GM12878 (cell line): ENCODE results near the gene VMO1. TPM values are rescaled to one million over a fixed set of nuclear protein-coding genes. Genes with fewer than 3 reads are reported as not detected.

ENCODE experiments used
- ATAC-seq: fragments of 200-7000 bp; cut with Tn5 transposase; 3 replicates; pipeline ENCODE4 v1.9.1; 2020; ENCODE audit warnings: mild to moderate bottlenecking, moderate library complexity
- BruUV-seq: library from RNA; stranded (reverse); fragments of 400-500 nt; replicated peaks from 2 replicates; lab custom pipeline; 2021; lab: Mats Ljungman, UMichigan
- CTCF ChIA-PET: fragments of 300-600 bp; sonication (Branson Sonifier 250); formaldehyde crosslinking; extraction: SDS; loops from one replicate; lab custom pipeline; 2021; ENCODE audit warnings: inconsistent platforms; lab: Yijun Ruan, JAX
- POLR2A ChIA-PET: fragments of 350-600 bp; formaldehyde crosslinking; extraction: SDS; loops from one replicate; lab custom pipeline; 2021; ENCODE audit warnings: inconsistent platforms; lab: Charles Lee
- RAD21 ChIA-PET: fragments of 300-600 bp; sonication (Branson Sonifier 250); formaldehyde crosslinking; loops from one replicate; lab custom pipeline; 2023; ENCODE audit warnings: antibody characterized with exemption; ENCODE audit not compliant: unreplicated experiment; lab: Charles Lee
- SMC1A ChIA-PET: fragments of 300-600 bp; sonication (Branson Sonifier 250); formaldehyde crosslinking; loops from one replicate; lab custom pipeline; 2023; ENCODE audit not compliant: unreplicated experiment, uncharacterized antibody; lab: Charles Lee
- DNase-seq: peaks from one replicate; pipeline ENCODE4 v3.0.0-alpha.2; 2011; ENCODE audit warnings: low read depth, low spot score
- FAIRE-seq: peaks from 3 replicates; lab custom pipeline; 2011; peaks lifted over from hg19 to GRCh38; lab: Jason Lieb, UNC
- H2AFZ ChIP-seq: 2 replicates; pipeline ENCODE4 v1.6.0; 2011; ENCODE audit warnings: low read depth, low read length, control low read depth; ENCODE audit not compliant: control insufficient read depth
- H3K27ac ChIP-seq: 2 replicates; pipeline ENCODE4 v1.5.1; 2011; ENCODE audit warnings: control low read depth; ENCODE audit not compliant: control insufficient read depth, insufficient read depth
- H3K27me3 ChIP-seq, 2 experiments: replicated peaks in 1 of 2; 2 replicates each; pipeline versions ENCODE4 v1.6.0 to v1.6.1; 2011; ENCODE audit warnings: low read length in 1 of 2; ENCODE audit not compliant: control insufficient read depth in 2 of 2, insufficient read depth in 2 of 2
- H3K36me3 ChIP-seq, 2 experiments: 2 replicates each; pipeline ENCODE4 v1.5.1; 2011; ENCODE audit warnings: low read length in 1 of 2; ENCODE audit not compliant: control insufficient read depth in 2 of 2, insufficient read depth in 2 of 2
- H3K4me1 ChIP-seq: 2 replicates; pipeline ENCODE4 v1.6.1; 2011; ENCODE audit warnings: mild to moderate bottlenecking, low read length, moderate library complexity, mixed read lengths; ENCODE audit not compliant: control insufficient read depth, insufficient read depth
- H3K4me2 ChIP-seq: 2 replicates; pipeline ENCODE4 v1.6.0; 2011; ENCODE audit warnings: control low read depth; ENCODE audit not compliant: control insufficient read depth, insufficient read depth
- H3K4me3 ChIP-seq: fragments of 200-600 bp; sonication (generic); 2 replicates; pipeline ENCODE4 v1.5.1; 2016
- H3K79me2 ChIP-seq: 2 replicates; pipeline ENCODE4 v1.6.0; 2011; ENCODE audit warnings: low read length; ENCODE audit not compliant: control insufficient read depth, insufficient read depth
- H3K9ac ChIP-seq: 2 replicates; pipeline ENCODE4 v1.8.0; 2011; ENCODE audit warnings: low read length, control low read depth, mixed read lengths; ENCODE audit not compliant: control insufficient read depth, insufficient read depth
- H3K9me3 ChIP-seq: replicated peaks from 3 replicates; pipeline ENCODE4 v1.5.1; 2011; ENCODE audit warnings: mild to moderate bottlenecking, low read length; ENCODE audit not compliant: control insufficient read depth, insufficient read depth
- H4K20me1 ChIP-seq: 2 replicates; pipeline ENCODE4 v1.6.0; 2011; ENCODE audit not compliant: control insufficient read depth, insufficient read depth
- CEBPB ChIP-seq, 2 experiments: fragments of 150-350 bp in 1 of 2; IDR thresholded peaks; 2 replicates each; pipeline ENCODE4 v1.6.1; 2012 to 2014; ENCODE audit warnings: low read depth in 2 of 2, low read length in 2 of 2, borderline replicate concordance in 1 of 2, inconsistent platforms in 1 of 2
- CHD1 ChIP-seq: IDR thresholded peaks from 2 replicates; pipeline ENCODE4 v1.6.1; 2012; ENCODE audit warnings: low read depth, low read length, improper control_type of control experiment
- EGR1 ChIP-seq, 2 experiments: IDR thresholded peaks; 1 replicate in 1 of 2; 2 replicates in 1 of 2; pipeline ENCODE4 v1.6.1; 2011 to 2012; ENCODE audit warnings: low read depth in 2 of 2, low read length in 2 of 2, borderline replicate concordance in 1 of 2, mild to moderate bottlenecking in 1 of 2, moderate library complexity in 1 of 2
- EZH2 ChIP-seq: IDR thresholded peaks from 2 replicates; pipeline ENCODE4 v1.6.1; 2012; ENCODE audit warnings: low read depth, mild to moderate bottlenecking, control low read depth, inconsistent platforms, low read length, borderline replicate concordance; ENCODE audit not compliant: control insufficient read depth
- FOXM1 ChIP-seq: IDR thresholded peaks from 2 replicates; pipeline ENCODE4 v1.6.1; 2012; ENCODE audit warnings: low read depth, mild to moderate bottlenecking, inconsistent platforms, low read length, moderate library complexity
- IKZF1 ChIP-seq: fragments of 450-650 bp; conservative IDR thresholded peaks from 2 replicates; pipeline ENCODE4 v1.6.1; 2017; ENCODE audit warnings: antibody characterized with exemption, mild to moderate bottlenecking
- JUND ChIP-seq: IDR thresholded peaks from 2 replicates; pipeline ENCODE4 v1.6.1; 2012; ENCODE audit warnings: low read depth, mild to moderate bottlenecking, low read length, improper control_type of control experiment, moderate library complexity
- MEF2A ChIP-seq: IDR thresholded peaks from 2 replicates; pipeline ENCODE4 v1.6.1; 2011; ENCODE audit warnings: low read depth, mild to moderate bottlenecking, low read length, moderate library complexity; ENCODE audit not compliant: insufficient read depth
- MTA2 ChIP-seq: fragments of 450-650 bp; IDR thresholded peaks from 2 replicates; pipeline ENCODE4 v1.6.1; 2016; ENCODE audit warnings: low read depth, mild to moderate bottlenecking, moderate library complexity
- PBX3 ChIP-seq: IDR thresholded peaks from 2 replicates; pipeline ENCODE4 v1.6.1; 2011; ENCODE audit warnings: mild to moderate bottlenecking, low read depth, low read length, moderate library complexity; ENCODE audit not compliant: insufficient replicate concordance
- RCOR1 ChIP-seq: conservative IDR thresholded peaks from 2 replicates; pipeline ENCODE4 v1.6.1; 2012; ENCODE audit warnings: low read depth, low read length, improper control_type of control experiment
- SPI1 ChIP-seq: IDR thresholded peaks from 2 replicates; pipeline ENCODE4 v1.6.1; 2011; ENCODE audit warnings: low read depth, mild to moderate bottlenecking, low read length, moderate library complexity, borderline replicate concordance; ENCODE audit not compliant: insufficient read depth
- TAF1 ChIP-seq: IDR thresholded peaks from 2 replicates; pipeline ENCODE4 v1.6.1; 2011; ENCODE audit warnings: mild to moderate bottlenecking, low read depth, low read length, borderline replicate concordance
- WGBS: methylation state at CpG from one replicate; pipeline ENCODE4 v1.1.6; 2016; ENCODE audit warnings: low lambda C conversion rate; ENCODE audit not compliant: insufficient replicate concordance, insufficient coverage; ENCODE audit errors: missing lambda C conversion rate; 5-methylcytosine and 5-hydroxymethylcytosine counted together
- in situ Hi-C: fragments of 300-500 bp; cut with MboI; formaldehyde crosslinking; loops from 9 replicates; pipeline ENCODE4 v1.14.3; 2018; ENCODE audit warnings: mixed read lengths
- intact Hi-C: fragments of 100-400 bp; cut with micrococcal nuclease; formaldehyde crosslinking; loops from one replicate; pipeline ENCODE4 v1.14.2; 2022; ENCODE audit not compliant: unreplicated experiment
- polyA plus RNA-seq, 11 experiments: library from polyadenylated mRNA; depleted of rRNA in 4 of 11; unstranded in 6 of 11; stranded (reverse) in 5 of 11; fragments of >200 nt; fragmentation: Nextera tagmentation in 4 of 11; fragmentation: Illumina TruSeq in 1 of 11; extraction: Ambion mirVana in 4 of 11; extraction: Trizol in 1 of 11; gene quantifications; 1 replicate in 1 of 11; 2 replicates in 10 of 11; pipeline versions ENCODE4 v1.2.1 to v1.2.3, GENCODE V29; 2011 to 2016; ENCODE audit warnings: inconsistent platforms in 2 of 11, missing spikeins in 2 of 11, low read depth in 1 of 11
- total RNA-seq, 4 experiments: library from RNA; depleted of rRNA in 3 of 4; stranded (reverse); fragments of >200 nt in 3 of 4; fragmentation: Illumina TruSeq in 1 of 4; extraction: Trizol in 1 of 4; gene quantifications; 2 replicates each; pipeline versions ENCODE4 v1.2.1 to v1.2.3, GENCODE V29; 2013 to 2021
- TF ChIP-seq, protein P1 (sequence below), 3 experiments: IDR thresholded peaks in 2 of 3; conservative IDR thresholded peaks in 1 of 3; 2 replicates each; pipeline ENCODE4 v1.5.1; 2011; ENCODE audit warnings: low read depth in 3 of 3, low read length in 3 of 3, mild to moderate bottlenecking in 3 of 3, control low read depth in 2 of 3, moderate library complexity in 2 of 3, inconsistent platforms in 1 of 3, mixed read lengths in 1 of 3; ENCODE audit not compliant: control insufficient read depth in 2 of 3, insufficient read depth in 1 of 3; ENCODE audit errors: extremely low read depth in 1 of 3

VMO1 gene
- total and polyA plus RNA-seq, 10 of the 15 experiments (the other 5 are each of a cell fraction or from before 2014, with no cell fraction given): 0.27 to 0.54 (median 0.31) TPM; not detected in 7

DNA sequence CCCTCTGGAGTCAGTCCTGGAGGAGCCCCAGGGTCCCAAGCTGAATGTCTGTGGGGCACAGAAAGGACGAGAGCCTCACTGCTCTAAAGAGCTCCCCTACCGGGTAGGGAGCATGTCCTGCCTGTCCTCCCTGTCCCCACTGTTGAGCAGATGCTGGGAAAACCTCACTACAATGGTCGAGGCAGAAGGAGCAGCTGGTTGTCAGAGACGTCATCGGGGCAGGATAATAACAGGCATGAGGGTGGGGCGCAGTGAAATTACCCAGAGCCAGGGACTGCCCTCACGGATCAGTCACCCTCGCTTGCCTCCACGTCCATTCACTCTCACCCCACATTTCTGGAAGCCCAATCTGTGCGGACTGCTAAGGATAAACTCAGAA lies 13.9 kb downstream of the VMO1 start:
- SMC1A ChIA-PET: no interaction called here
- H3K4me2 ChIP-seq: no peak overlapping the region
- RAD21 ChIA-PET: no interaction called here
- TF ChIP-seq SPI1 (no peak), IKZF1 (no peak), MEF2A (no peak)
- TF ChIP-seq, protein P1, sequence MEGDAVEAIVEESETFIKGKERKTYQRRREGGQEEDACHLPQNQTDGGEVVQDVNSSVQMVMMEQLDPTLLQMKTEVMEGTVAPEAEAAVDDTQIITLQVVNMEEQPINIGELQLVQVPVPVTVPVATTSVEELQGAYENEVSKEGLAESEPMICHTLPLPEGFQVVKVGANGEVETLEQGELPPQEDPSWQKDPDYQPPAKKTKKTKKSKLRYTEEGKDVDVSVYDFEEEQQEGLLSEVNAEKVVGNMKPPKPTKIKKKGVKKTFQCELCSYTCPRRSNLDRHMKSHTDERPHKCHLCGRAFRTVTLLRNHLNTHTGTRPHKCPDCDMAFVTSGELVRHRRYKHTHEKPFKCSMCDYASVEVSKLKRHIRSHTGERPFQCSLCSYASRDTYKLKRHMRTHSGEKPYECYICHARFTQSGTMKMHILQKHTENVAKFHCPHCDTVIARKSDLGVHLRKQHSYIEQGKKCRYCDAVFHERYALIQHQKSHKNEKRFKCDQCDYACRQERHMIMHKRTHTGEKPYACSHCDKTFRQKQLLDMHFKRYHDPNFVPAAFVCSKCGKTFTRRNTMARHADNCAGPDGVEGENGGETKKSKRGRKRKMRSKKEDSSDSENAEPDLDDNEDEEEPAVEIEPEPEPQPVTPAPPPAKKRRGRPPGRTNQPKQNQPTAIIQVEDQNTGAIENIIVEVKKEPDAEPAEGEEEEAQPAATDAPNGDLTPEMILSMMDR (IDR thresholded peaks at IDR 0.05 in 2 of 3, conservative IDR thresholded peaks at IDR 0.05 in 1 of 3; ENCODE audit: control insufficient read depth in 2 of 3, extremely low read depth in 1 of 3, insufficient read depth in 1 of 3, low read depth in 3 of 3, low read length in 3 of 3): no peak
- no peak overlapping the region for H3K27ac ChIP-seq
- in situ Hi-C loops: no loop called here
- no peaks in the 10 kb centered on the region for H3K9me3 ChIP-seq
- FAIRE-seq: no peak
- POLR2A ChIA-PET: no interaction called here
- no peaks in the 10 kb centered on the region for H3K27me3 ChIP-seq
- WGBS: 67% methylated on average over 9 of the region's 10 CpGs
- intact Hi-C loops: no loop called here
- no peak overlapping the region for H3K4me3 ChIP-seq
- H3K4me1 ChIP-seq: peaks cover 14% of the 10 kb centered on the region
- H2AFZ ChIP-seq: no peak overlapping the region
- no TSS peak for BruUV-seq
- no peak for ATAC-seq
- H3K9ac ChIP-seq: no peak overlapping the region
- H3K79me2 ChIP-seq: no peaks in the 10 kb centered on the region
- CTCF ChIA-PET: no interaction called here
- H4K20me1 ChIP-seq: no peaks in the 10 kb centered on the region
- DNase-seq: no peak
- H3K36me3 ChIP-seq: no peaks in the 10 kb centered on the region

DNA sequence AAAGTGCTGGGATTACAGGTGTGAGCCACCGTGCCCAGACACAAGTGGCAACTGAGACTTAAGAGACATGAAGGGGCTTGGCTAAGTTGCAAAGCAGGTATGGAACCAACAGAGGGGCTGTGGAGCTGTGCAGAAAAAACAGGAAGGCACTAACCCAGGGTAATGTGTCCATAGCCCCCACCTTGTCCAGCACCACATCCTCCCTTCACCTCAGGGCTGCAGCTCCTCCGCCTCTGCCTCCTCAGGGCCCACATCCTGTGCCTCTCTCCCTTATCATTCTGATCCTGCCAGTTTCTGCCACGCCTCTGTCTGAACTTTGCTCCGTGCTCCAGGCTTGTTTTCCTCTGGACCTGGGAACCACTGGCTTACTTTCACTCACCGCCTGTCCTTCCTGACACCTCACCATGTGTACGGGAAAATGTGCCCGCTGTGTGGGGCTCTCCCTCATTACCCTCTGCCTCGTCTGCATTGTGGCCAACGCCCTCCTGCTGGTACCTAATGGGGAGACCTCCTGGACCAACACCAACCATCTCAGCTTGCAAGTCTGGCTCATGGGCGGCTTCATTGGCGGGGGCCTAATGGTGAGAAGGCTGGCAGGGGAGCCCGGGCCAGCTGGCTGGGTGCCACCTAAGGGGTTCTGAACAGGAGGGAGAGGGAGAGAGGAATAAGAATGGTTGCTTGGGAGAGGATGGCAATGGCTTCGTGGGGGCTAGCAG lies 14.5 kb downstream of the VMO1 start, which contains the start of gene TM4SF5:
TM4SF5 (plus strand) TSS at position 368 of the 716 bp plus-strand sequence; CDS start at position 405, 37 bp downstream.
- H3K9ac ChIP-seq: no peak within 1 kb of the TSS
- no peaks in the 10 kb centered on the region for H3K9me3 ChIP-seq
- H3K27ac ChIP-seq: no peak within 1 kb of the TSS
- BruUV-seq: no TSS peak
- H3K79me2 ChIP-seq: no peaks in the 10 kb centered on the region
- H3K27me3 ChIP-seq: no peaks in the 10 kb centered on the region
- FAIRE-seq (no peak), DNase-seq (no peak), ATAC-seq (0 out of 3 replicates have a peak, but pooled peaks have one; percentile 22)
- no peaks in the 10 kb centered on the region for H3K36me3 ChIP-seq
- peaks cover 14% of the 10 kb centered on the region for H3K4me1 ChIP-seq
- RAD21 ChIA-PET: no interaction called here
- no peaks in the 10 kb centered on the region for H4K20me1 ChIP-seq
- no peak within 1 kb of the TSS for H3K4me2 ChIP-seq
- in situ Hi-C loops (no loop called here), intact Hi-C loops (no loop called here)
- no peak within 1 kb of the TSS for H3K4me3 ChIP-seq
- H2AFZ ChIP-seq: no peak within 1 kb of the TSS
- 52% methylated on average over 13 of the region's 13 CpGs for WGBS
- CTCF ChIA-PET: no interaction called here
- POLR2A ChIA-PET: no interaction called here
- SMC1A ChIA-PET: no interaction called here
- TF ChIP-seq CHD1: no peak
- no peak for TF ChIP-seq EGR1 (IDR thresholded peaks at IDR 0.05; ENCODE audit: borderline replicate concordance in 1 of 2, low read depth in 2 of 2, low read length in 2 of 2)
- TF ChIP-seq EZH2: no peak
- no peak for TF ChIP-seq RCOR1
- no peak for TF ChIP-seq CEBPB (IDR thresholded peaks at IDR 0.05; ENCODE audit: borderline replicate concordance in 1 of 2, low read depth in 2 of 2, low read length in 2 of 2)
- TF ChIP-seq FOXM1: no peak
- no peak for TF ChIP-seq PBX3
- TF ChIP-seq MTA2: no peak
- TF ChIP-seq JUND: no peak
- no peak for TF ChIP-seq TAF1
